ENCODE data around the gene HYAL2.

The HYAL2 gene, protein sequence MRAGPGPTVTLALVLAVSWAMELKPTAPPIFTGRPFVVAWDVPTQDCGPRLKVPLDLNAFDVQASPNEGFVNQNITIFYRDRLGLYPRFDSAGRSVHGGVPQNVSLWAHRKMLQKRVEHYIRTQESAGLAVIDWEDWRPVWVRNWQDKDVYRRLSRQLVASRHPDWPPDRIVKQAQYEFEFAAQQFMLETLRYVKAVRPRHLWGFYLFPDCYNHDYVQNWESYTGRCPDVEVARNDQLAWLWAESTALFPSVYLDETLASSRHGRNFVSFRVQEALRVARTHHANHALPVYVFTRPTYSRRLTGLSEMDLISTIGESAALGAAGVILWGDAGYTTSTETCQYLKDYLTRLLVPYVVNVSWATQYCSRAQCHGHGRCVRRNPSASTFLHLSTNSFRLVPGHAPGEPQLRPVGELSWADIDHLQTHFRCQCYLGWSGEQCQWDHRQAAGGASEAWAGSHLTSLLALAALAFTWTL

DNA sequence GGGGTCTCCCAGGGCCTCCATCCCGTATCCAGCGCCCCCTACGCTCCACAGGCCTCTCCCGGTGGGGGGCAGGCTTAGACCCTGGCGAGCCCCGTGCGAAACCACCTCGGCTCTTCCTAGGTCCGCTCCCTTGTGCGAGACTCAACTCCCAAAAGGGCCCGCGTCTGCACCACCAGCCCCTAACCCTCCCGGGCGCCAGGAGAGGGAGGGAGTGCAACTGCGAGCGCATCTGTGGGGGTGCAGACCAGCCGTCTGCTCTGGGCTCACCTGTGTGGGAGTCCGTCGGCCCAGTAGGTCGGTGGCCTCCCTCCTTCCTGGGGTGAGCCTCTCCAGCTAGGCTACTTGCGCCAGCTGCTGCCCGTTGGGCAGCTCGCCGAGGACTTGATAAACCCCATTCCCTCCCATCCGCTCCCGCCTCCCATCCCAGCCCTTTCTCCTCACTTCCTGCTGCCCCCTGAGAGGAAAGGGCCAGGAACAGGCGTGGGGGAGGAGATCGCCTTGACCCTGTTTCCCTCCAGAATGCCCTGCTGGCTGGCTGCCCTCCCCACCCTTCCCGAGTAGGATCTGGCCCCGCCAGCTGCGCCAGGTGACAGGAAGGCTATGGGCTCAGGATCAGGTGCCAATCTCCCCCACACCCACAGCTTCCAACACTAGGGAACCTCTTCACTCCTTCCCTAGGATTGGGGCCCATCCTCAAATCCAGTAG, at the start of gene HYAL2:
Gene HYAL2, minus strand, starts transcription at position 360 of the 706 bp plus-strand sequence. CDS start 2,256 bp downstream, outside the sequence.
- no peak for DNase-seq

DNA sequence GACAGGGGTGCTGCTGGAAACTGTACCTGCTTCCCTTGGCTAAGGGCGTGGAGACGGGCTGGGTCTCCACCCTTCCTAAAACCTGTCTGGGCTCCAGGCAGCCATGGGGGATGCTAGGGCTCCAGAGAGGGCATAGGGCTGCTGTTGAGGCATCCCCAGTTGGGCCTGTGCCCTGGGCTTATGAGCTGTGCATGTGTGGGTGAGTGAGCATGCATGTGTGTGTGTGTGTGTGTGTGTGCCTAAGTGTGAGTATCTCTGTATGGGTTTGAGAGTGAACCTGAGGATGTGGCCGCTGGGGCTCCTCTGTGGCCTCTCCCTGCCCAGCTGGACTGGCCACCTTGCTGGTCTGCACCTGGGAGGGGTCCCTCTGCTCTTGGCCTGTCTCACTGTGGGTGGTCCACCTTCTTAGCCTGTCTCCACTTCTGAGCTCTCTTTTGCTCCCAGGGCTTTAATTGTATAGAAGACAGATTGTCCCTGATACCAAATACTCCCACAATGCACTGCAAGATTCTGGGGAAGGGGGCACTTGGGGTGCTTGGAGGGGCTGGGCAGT, 48.7 kb upstream of the HYAL2 start:
- DNase-seq, result no peak

DNA sequence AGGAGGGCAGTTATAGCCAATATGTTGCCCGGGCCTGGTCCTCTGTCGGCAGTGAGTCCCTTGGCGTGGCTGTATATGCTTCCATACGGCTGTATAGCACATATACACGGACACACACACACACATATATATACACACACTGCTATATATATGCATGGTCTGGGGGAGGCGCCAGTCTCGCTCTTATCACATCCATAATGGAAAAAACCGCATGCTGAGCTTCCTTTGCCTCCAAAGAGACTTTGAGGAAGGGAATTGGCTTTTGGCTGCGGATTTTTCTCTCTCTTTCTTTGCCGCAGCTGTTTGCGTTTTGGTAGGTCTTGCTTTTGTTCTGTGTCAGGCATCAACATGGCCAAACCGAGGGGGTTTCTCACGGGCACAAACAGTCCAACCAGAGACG, 48.0 kb upstream of the HYAL2 start:
- DNase-seq, result no peak

DNA sequence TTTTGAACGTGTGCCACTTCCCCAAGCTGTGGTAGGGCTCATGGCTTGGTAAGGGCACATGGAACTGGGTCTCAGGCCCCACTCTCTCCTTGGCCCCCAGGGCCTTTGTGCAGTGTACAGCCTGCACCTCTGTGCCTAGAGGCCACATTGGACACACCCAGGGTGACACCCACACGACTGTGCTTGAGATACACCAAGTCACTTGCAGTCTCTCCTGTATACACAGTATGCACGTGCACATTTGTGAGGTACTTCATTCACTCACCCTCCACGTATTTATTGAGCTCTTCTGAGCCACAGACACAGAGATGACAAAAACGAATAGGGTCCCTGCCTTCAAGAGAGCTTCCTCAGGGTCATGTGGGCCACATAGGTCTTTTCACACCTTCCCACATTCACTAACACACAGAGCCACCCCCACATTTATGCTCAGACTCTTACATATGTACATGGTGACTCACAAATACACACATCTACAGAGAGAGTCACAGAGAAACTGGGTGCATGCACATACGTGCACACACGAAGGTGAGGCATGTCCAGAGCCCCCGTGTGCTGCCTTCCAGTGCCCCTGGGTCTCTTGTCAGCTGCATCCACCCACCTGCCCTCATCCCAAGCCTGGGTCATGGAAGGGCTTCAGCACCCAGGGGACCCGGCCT, 46.6 kb upstream of the HYAL2 start:
- DNase-seq, result no peak

DNA sequence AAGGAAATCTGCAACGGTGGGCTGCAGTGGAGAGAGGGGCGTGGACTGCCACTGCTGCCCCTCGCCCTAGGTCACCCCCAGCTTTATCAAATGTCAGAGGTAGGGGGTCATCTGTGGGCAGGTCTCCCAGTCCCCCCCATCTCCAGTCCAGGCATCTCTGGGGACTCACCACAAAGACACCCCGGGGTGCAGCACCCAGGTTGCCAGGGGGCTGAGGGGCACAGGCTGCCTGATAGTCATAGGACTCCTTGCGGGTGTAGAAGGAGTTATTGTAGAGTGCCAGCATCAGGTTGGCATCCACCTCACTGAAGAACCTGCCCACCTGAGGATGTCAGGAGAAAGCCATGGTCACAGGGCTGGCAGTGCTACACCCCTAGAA, 43.3 kb upstream of the HYAL2 start:
- DNase-seq, result no peak

DNA sequence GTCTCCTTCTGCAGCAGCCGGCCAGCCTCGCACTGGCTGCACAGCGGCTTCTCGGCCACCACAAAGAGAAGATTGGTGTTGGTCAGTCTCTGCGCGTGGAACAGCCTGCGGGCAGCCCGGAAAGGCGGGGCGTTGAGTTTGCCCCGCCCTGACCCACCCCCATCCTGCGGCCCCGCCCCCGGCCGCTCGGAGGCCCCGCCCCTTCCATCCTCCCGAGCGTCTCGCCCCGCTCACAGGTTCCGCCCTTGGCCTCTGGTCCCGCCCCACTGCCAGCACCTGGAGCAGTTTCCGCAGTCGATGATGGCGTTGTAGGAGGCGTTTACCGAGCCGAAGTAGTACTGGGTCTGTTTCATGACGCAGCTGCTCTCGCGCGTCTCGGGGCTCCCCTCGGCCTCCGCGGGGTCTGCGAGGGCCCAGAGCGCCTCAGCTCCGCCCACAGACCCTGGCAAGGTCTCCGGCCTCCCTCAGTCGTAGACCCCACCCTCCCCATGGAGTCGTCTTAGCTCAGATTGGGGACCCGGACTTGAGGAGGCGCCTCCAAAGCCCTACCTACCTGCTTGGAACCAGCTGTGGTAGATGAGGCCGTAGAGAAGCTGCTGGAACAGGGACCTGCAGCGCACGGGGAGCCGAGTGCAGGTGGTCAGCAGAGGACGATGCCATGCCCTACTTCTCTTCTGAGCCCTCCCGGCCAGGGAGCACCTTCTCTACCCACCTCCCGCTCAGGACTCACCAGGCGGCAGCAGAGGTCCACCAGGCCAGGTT, 42.7 kb upstream of the HYAL2 start:
- no peak for DNase-seq

DNA sequence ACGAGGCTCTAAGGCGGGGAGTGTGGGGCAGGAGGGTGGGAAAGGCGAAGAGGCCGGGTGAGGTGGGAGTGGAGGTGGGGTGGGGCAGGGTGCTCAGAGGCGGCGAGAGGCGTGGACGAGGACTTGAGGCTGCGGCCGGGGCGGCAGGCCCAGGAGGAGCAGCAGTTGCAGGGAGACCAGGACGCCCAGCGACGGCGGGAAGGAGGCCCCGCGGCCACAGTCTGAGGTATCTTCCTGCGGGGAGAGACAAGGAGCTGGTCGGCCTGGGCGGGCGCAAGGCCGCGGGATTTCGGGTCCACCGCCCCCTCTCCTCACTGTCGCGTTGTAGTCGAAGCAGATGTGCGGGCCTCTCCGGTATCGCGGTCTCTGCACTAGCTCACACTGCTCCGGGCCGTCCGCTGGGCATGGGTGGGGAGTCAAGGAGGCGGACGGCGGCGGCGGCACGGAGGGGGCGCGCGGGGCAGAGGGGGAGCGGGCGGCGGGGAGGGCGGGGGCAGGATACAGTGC, 42.1 kb upstream of the HYAL2 start:
- no peak for DNase-seq

DNA sequence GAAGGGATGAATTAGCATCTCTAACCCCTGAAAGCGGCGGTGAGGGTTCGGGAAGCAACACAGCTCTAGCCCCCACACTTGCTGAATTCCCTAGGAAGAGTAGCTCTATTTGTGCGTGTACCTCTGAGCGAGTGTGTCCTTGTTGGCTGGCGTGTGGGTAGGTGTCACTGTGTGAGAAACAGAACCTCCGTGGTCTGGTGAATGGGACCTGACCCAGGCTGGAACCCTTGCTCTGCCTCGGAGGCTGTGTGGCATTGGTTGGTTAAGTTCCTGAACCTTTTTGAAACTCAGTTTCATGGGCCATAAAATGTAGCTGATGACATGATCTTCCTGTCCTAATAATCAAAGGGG, 37.2 kb upstream of the HYAL2 start:
- no peak for DNase-seq

DNA sequence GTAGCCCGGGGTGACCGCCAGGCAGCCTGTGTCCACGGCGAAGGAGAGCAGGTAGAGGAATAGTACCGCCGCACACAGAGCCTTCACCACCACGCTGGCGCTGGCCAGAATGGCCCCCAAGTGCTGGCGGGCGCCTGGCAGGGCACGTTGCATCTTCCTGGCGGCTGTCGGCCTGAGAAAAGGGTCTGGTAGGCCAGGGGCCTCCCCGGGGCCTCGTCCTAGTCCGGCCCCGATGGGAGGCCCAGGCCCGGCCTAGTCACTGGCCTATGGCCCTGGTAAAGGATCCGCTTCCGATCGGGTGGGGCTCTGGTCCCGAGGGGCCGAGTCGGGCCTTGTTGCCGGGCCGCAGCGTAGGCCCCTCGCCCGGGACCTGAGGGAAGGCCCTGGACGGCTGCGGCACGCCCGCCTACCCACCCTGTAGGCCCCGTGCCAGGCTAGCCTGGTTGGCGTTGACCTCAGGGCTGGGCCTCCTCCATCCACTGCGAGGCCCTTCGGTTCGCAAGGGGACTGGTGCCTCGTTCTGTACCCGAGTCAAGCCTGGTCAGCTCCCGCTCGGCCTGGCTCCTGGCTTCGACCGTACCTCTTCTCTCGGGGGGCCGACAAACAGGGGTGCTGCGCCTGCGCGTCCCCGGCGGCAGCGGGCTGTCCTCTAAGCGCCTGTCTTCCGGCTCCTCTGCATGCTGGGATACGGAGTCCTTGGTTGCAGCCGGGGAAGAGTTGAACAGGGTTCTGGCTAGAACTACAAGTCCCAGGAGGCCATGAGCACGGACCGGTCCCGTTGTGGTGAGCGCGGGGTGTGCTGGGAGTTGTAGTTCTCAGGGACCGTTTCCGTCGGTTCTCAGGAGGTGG, 36.6 kb upstream of the HYAL2 start, which contains the start of gene TMEM115:
Gene TMEM115, minus strand, starts transcription at position 611 of the 849 bp plus-strand sequence. Its CDS starts 458 bp downstream, at position 153.
- DNase-seq, result peak; percentile 46

DNA sequence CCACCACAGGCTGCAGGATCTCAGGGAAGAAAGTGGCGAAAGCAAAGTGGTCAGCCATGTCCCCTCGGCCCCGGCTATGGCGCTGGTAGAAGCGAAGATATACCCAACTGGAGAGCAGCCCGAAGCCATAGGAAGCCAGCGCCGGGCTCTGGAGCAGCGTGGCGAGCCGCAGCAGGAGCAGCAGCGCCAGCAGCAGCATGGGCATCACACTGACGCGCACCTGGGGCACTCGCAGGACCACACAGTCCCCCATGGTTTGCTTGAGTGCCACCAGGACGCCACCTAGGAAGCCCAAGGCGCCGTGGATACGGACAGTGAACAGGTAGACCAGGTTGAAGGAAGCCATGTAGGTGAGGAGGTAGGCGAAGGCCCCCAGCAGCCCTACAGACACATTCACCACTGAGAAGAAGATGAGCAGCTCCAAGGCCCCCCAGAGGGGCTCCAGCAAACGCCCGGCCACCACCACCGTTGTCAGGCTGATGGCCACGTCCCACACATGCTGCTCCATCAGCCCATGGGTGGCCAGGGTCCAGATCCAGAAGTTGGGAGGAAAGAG, 35.9 kb upstream of the HYAL2 start:
- no peak for DNase-seq

DNA sequence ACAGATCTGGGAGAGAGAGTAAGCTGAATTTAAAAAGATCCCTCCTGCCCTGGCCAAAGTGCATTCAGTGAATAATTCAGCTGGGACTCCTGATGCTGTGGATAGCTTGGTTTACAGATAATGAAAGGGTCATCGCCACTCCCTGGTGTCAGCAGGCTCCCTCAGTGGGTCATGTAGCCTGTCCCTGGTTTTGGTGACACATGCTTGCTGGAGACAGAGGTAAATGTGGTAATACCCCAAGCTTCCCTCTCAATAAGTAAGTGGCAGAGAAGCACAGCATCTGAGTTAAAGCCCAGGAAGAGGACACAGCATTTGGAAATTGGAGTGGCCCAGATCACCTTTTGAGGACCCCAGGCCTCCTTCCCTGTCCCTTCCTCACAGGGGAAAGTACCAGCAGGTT, 34.9 kb upstream of the HYAL2 start:
- no peak for DNase-seq

DNA sequence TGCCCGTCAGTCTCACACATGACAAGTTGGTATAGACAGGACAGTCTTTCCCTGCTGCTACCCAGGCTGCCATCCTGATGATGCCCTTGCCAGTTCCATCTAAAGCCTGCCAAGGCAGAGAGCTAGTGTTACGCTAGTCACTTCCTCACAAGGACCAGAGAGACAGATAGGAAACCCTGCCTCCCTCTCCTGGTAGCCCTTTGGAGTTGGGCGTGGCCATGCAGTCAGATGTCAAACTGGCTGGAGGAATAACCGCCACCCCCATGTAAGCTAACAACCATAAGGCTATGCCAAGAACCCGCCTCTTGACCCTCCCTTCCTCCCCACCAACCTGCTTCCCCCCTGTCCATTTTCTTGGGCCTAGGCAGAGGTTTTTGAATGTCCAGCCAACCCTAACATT, 34.0 kb upstream of the HYAL2 start:
- no peak for DNase-seq

DNA sequence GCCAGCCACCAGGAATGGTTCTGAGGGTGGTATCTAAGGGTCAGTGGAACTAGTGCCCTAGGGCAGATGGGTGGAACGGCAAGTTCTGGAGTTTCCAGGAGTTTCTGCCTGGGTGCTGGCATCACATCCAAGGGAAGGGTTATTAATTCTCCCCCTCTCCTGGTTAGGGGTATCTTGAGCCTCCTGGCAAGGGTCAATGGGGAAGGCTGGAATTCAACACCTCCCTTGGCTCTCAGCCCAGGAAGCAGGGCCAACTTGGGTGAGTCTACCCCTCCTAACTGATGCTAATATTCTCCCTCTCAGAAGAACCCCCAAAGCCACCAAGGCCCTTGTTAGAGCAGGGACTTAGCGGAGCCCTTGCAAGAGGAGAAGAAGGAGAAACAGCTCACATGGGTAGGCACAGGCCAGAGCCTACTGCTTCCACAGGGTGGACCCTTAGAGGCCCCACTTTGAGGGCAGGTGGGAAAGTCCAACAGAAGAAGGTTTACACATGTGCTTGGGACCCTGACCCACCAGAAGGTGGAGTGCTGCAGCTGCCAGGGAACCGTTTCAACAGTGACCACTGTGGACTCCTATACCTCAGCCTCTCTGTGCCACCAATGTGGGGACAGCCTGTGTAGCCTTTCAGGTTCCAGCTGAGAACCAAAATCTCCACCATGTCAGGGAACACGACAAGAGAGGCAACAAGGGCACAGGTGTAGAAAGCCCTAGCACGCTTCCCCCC, 33.4 kb upstream of the HYAL2 start:
- no peak for DNase-seq

DNA sequence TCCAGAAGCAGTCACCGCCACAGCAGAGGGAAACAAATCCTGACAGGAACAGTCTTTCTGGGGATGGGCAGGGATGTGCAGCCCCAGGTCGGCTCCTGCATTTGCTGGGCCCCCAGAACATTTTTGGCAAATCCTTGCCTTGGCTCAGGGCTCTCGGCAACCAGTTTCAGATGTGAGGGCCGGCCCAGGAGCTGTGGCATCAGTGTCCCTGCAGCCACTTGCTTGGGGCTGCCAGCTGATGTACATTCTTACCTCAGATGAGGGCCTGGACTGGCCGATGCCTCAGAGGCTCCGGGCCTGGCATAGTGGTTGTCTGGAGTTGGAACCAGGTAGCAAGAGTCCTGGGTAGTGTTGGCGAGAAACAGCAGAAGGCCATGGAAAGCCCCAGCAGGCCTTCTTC, 32.3 kb upstream of the HYAL2 start:
- no peak for DNase-seq

DNA sequence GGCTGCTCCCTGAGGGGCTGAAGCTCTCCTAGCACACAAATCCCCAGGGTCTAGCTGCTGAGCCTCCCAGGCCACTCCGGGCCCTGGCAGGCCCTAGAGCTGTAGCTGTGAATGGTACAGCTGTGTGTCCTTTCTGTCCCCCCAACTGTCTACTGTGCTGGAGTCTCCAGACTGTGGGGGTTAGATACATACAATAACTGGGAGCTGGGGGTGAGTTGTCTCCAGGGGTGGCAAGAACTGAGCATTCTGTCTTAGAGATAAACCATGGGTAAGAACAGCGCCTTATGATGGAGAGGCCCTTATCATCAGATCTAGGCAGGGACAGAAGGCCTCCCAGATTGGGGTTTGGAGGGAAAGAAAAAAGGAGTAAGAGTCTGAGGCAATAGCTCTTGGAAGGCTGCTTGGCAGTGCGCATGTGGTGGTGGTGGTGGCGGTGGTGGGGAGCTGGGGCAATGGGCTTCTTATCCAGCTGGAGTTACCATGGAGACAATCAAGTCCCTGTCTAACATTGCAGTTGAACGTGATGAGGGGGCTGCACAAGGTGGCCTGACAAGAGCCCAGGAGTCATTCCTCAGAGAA, 31.7 kb upstream of the HYAL2 start:
- no peak for DNase-seq

DNA sequence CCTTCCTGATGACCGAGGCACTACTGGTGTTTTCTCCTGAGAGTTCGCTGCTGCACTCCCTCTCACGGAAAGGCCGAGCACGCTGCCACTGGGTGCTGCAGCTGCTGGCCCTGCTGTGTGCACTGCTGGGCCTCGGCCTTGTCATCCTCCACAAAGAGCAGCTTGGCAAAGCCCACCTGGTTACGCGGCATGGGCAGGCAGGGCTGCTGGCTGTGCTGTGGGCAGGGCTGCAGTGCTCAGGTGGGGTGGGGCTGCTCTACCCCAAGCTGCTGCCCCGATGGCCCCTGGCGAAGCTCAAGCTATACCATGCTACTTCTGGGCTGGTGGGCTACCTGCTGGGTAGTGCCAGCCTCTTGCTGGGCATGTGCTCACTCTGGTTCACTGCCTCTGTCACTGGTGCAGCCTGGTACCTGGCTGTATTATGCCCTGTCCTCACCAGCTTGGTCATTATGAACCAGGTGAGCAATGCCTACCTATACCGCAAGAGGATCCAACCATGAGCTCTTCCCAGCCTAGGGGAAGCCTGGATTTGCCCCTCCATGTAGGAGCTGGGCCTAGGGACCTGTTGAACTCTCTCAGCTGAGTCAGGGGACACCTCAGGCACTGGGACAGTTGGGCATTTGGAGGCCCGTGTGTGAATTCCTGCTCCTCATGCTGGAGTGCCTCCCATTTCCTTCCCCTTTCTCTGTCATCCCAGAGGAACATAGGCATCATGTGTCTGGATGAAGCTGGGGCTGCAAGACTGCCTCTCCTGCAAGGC, 30.9 kb upstream of the HYAL2 start:
- no peak for DNase-seq

DNA sequence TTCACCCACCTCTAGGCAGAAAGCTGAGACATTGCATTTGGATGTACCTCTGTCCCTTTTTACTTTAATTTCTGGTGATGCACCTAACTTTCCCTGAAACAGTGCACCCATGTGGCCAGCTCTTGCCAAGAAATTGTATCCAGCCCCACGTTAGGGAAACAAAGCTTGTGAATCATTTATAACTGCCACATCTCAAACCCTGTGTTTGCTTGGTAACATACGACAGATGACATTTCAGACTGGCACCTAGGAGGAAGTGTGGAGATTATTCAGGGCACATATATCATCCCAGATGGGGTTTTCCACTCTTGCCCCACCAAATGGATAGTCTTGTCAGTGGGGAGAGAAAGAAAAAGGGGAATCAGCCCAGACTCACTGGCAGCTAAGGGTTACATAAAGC, 30.2 kb upstream of the HYAL2 start:
- DNase-seq, result no peak

DNA sequence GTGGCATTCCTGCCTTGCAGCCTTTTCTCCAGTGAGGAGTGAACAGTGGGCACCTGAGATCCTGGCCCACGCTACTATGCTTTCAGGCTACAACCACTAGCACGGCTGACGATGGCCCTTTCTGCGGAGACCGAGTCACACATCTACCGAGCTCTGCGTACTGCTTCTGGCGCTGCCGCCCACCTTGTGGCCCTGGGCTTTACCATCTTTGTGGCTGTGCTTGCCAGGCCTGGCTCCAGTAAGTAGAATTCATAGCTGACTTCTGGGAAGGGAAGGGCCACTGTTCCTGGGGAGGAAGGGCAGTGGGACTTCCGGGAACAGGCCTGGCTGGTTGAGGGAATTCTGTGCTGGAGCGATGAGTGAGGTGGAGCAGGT, 28.8 kb upstream of the HYAL2 start:
- no peak for DNase-seq

Data from cortex of kidney (tissue), 1 donor.